Bronchial epithelial cell (primary cell): ENCODE measurements around the gene GATAD2A. TPM values are rescaled to one million over a fixed set of nuclear protein-coding genes. Genes with fewer than 3 reads are reported as not detected.

Experiments
- DNase-seq: peaks from one replicate; pipeline ENCODE4 v3.0.0-alpha.2; 2010; ENCODE audit warnings: low read depth
- FAIRE-seq: peaks from 2 replicates; lab custom pipeline; 2011; peaks lifted over from hg19 to GRCh38; lab: Jason Lieb, UNC
- H3K27me3 ChIP-seq: 2 replicates; pipeline ENCODE4 v1.5.1; 2011; ENCODE audit warnings: low read length; ENCODE audit not compliant: control insufficient read depth, insufficient read depth
- H3K36me3 ChIP-seq: 2 replicates; pipeline ENCODE4 v1.5.1; 2011; ENCODE audit warnings: low read length; ENCODE audit not compliant: control insufficient read depth, insufficient read depth
- H3K4me3 ChIP-seq: 2 replicates; pipeline ENCODE4 v1.5.1; 2011; ENCODE audit warnings: mild to moderate bottlenecking, low read depth, low read length, control low read depth
- total RNA-seq: library from RNA; depleted of rRNA; stranded (reverse); fragments of >200 nt; gene quantifications from 2 replicates; pipeline ENCODE4 v1.2.1, GENCODE V29; 2014
- TF ChIP-seq, protein P1 (sequence below): IDR thresholded peaks from 2 replicates; pipeline ENCODE4 v1.5.1; 2011; ENCODE audit warnings: mild to moderate bottlenecking, moderate library complexity, low read length, control low read depth, inconsistent platforms; ENCODE audit not compliant: insufficient read depth, severe bottlenecking

Gene GATAD2A
- total RNA-seq, 1 donor from 2014 or later, result 48.4 TPM

DNA sequence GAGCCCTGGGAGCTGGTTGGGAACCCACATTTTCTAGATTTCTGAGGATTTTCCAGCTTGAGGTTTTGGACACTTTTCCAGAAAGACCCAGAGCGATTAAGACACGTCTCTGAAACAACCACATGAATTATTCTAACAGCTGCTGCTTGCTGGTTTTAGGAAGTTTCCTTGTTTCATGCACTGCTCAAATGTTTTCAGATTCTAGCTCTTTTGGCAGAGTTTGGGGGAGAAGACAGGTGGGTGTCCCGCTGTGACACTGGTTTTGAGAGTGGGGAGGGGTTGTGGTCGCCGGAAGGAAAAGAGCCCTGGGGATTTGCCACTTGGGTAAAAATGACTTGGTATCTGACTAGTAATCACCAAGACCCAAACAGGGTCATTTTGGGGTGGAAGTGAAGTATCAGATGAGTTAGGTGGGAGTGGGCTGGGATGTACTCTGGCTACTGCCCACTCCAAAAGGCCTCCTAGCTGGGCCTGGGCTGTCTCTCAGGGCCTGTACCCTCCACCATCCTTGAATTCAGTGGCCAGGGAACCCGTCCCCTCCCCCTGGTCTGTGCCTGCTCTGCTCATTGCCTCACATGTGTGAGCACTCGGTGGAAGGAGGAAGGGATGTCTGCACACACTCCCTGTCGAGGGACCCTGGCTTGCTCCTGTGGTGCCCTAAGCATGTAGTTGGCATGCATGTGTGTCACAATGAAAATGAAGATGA, 13.2 kb downstream of the GATAD2A start:
- DNase-seq (no peak), FAIRE-seq (no peak)
- H3K4me3 ChIP-seq, result no peak overlapping the region
- TF ChIP-seq, protein P1, sequence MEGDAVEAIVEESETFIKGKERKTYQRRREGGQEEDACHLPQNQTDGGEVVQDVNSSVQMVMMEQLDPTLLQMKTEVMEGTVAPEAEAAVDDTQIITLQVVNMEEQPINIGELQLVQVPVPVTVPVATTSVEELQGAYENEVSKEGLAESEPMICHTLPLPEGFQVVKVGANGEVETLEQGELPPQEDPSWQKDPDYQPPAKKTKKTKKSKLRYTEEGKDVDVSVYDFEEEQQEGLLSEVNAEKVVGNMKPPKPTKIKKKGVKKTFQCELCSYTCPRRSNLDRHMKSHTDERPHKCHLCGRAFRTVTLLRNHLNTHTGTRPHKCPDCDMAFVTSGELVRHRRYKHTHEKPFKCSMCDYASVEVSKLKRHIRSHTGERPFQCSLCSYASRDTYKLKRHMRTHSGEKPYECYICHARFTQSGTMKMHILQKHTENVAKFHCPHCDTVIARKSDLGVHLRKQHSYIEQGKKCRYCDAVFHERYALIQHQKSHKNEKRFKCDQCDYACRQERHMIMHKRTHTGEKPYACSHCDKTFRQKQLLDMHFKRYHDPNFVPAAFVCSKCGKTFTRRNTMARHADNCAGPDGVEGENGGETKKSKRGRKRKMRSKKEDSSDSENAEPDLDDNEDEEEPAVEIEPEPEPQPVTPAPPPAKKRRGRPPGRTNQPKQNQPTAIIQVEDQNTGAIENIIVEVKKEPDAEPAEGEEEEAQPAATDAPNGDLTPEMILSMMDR, result no peak
- no peaks in the 10 kb centered on the region for H3K27me3 ChIP-seq
- peaks cover 4% of the 10 kb centered on the region for H3K36me3 ChIP-seq

DNA sequence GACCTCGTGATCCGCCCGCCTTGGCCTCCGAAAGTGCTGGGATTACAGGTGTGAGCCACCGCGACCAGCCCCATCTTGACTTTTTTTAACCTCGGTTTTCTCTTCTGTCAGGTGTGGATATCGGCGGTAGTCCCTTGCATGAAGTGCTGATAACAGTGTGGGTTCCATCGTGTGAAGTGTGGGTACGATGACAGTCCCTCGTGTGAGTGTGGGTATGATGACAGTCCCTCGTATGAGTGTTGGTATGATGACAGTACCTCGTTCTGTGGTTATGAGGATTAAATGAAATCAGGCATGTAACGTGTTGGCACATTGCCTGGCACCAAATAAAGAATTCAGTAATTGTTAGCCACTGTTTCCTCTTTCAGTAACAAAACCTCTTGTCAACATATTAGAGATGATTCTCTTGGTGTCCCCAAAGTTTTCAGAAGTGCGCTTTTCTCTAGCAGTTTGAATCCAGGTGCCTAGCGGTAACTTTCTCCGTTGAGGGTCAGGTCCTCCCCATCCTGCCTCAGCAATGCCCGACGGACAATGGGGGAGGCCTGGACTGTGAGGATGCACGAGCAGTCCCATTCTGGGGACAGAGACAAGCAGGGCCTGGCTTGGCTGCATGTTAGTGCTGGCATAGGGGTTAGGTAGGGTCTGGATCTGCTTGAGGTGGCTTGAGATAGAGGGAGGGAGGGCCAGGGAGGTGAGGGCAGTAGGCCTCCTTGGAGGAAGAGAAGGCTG, 15.3 kb downstream of the GATAD2A start:
- DNase-seq, result no peak
- peak; percentile 80 for FAIRE-seq
- H3K27me3 ChIP-seq, result no peaks in the 10 kb centered on the region
- TF ChIP-seq, protein P1, result no peak
- H3K4me3 ChIP-seq, result no peak overlapping the region
- peaks cover 5% of the 10 kb centered on the region for H3K36me3 ChIP-seq

DNA sequence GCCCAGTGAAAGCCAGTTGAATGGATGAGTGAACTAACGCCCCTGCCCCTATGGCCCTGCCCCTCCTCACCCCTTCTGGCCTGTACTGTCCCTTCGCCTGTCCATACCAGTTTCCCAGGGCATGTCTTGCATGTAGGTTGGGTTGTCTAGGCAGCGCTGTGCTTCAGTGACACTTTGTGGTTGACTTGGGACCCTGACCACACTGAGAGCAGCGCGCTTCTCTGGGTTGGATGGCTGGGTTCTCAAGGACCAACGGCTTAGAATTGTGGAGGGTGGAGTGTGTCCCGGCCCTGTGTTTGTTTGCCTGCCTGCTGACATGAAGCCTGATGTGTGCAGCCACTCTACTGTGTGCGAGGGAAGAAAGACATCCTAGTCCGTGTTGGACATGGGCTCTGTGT, 15.8 kb downstream of the GATAD2A start:
- Histone ChIP-seq H3K36me3 (peaks cover 5% of the 10 kb centered on the region), H3K4me3 (no peak overlapping the region), H3K27me3 (no peaks in the 10 kb centered on the region)
- FAIRE-seq (no peak), DNase-seq (no peak)
- TF ChIP-seq, protein P1, result no peak

DNA sequence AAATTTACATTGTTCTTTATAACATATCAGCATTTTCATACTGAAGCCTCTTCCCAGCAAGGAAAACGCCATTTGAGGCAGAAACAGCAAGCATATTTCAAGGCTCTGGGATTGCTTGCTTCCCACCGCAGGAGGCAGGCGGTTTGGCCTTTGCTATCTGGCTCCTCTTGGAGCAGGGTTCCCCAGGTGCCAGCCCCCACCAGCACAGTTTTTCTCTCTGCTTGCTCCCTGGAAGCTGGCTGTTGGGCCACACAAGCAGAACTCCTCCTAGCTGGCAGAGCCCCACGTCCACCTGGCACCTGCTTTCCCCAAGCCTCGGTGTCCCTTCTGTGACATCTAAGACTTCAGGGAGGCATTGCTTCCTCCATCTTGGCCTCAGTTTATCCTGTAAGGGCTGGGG, 16.7 kb downstream of the GATAD2A start:
- Histone ChIP-seq H3K4me3 (no peak overlapping the region), H3K27me3 (no peaks in the 10 kb centered on the region), H3K36me3 (peaks cover 5% of the 10 kb centered on the region)
- DNase-seq, result no peak
- FAIRE-seq, result no peak
- TF ChIP-seq, protein P1, result no peak

DNA sequence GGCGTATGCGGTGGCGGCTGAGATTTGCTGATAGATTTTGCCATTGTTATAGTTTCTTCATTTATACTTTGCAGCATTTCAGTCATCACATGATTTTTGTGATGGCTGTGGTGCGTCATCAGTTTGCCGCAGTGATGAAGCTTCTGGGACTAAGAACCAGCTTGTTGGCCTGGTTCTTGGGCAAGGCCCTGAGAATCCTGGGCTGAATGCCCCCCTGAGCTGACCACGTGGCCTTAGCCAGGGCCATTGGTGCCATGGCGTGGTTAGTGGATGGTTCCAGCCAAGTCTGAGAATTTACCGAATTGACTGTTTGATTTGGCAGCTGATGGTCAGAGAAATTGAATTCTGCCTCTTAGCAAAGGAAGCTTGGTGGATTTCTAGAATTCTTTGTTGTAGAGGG, 17.8 kb downstream of the GATAD2A start:
- no peak overlapping the region for H3K4me3 ChIP-seq
- no peaks in the 10 kb centered on the region for H3K27me3 ChIP-seq
- DNase-seq (no peak), FAIRE-seq (no peak)
- peaks cover 5% of the 10 kb centered on the region for H3K36me3 ChIP-seq
- TF ChIP-seq, protein P1, result no peak
